HCT116 (cell line): Measurements from ENCODE around the gene MYADM. TPM values are rescaled to one million over a fixed set of nuclear protein-coding genes. Genes with fewer than 3 reads are reported as not detected.

Experiments used
- ATAC-seq: fragments of 200-7000 bp; cut with Tn5 transposase; 2 replicates; pipeline ENCODE4 v1.9.1; 2020; ENCODE audit warnings: mild to moderate bottlenecking, moderate library complexity
- BruUV-seq: library from RNA; stranded (reverse); fragments of 400-500 nt; replicated peaks from 2 replicates; lab custom pipeline; 2021; lab: Mats Ljungman, UMichigan
- CTCF ChIA-PET: fragments of 300-600 bp; sonication (Branson Sonifier 250); formaldehyde crosslinking; loops from one replicate; lab custom pipeline; 2021; ENCODE audit warnings: antibody characterized with exemption; lab: Charles Lee
- POLR2A ChIA-PET: fragments of 300-600, 350-600 bp; sonication (Branson Sonifier 250); formaldehyde crosslinking; loops from one replicate; lab custom pipeline; 2021; ENCODE audit warnings: antibody characterized with exemption; lab: Charles Lee
- RAD21 ChIA-PET, 2 experiments: fragments of 300-600 bp; sonication (Branson Sonifier 250); formaldehyde crosslinking; loops; one replicate each; lab custom pipeline; 2023; ENCODE audit warnings: low total read pairs in 2 of 2; ENCODE audit not compliant: uncharacterized antibody in 2 of 2, unreplicated experiment in 2 of 2, low non-redundant PET in 1 of 2; lab: Charles Lee
- DNase-seq: peaks from one replicate; pipeline ENCODE4 v3.0.0-alpha.2; 2010; ENCODE audit warnings: low read depth, low spot score
- H2AFZ ChIP-seq: fragments of 200-600 bp; shearing (Covaris generic), sonication (generic); 2 replicates; pipeline ENCODE4 v1.6.1; 2017; ENCODE audit warnings: low read depth, mixed run types, mixed read lengths, antibody characterized with exemption, low read length; ENCODE audit not compliant: poor library complexity, severe bottlenecking
- H3K27ac ChIP-seq: 2 replicates; pipeline ENCODE4 v1.5.1; 2012; ENCODE audit warnings: low read depth, low read length
- H3K27me3 ChIP-seq: fragments of 200-600 bp; sonication (generic); 2 replicates; pipeline ENCODE4 v1.6.1; 2016; ENCODE audit warnings: mixed run types, low read length, mixed read lengths; ENCODE audit not compliant: insufficient read depth
- H3K36me3 ChIP-seq, 2 experiments: fragments of 200-500 bp in 1 of 2; fragments of 200-600 bp in 1 of 2; sonication (Bioruptor generic) in 1 of 2; sonication (generic) in 1 of 2; 2 replicates each; pipeline versions ENCODE4 v1.5.1 to v1.6.1; 2014 to 2016; ENCODE audit warnings: low read length in 2 of 2, inconsistent platforms in 1 of 2, mixed read lengths in 1 of 2, mixed run types in 1 of 2; ENCODE audit not compliant: insufficient read depth in 2 of 2, control insufficient read depth in 1 of 2
- H3K4me1 ChIP-seq, 2 experiments: fragments of 200-600 bp in 1 of 2; sonication (generic) in 1 of 2; 2 replicates each; pipeline versions ENCODE4 v1.5.1 to v1.6.1; 2012 to 2017; ENCODE audit warnings: low read length in 2 of 2, inconsistent platforms in 1 of 2, mild to moderate bottlenecking in 1 of 2, mixed read lengths in 1 of 2, mixed run types in 1 of 2, moderate library complexity in 1 of 2; ENCODE audit not compliant: insufficient read depth in 2 of 2, control insufficient read depth in 1 of 2
- H3K4me2 ChIP-seq: fragments of 200-600 bp; sonication (generic); 2 replicates; pipeline ENCODE4 v1.6.1; 2017; ENCODE audit warnings: mixed run types, low read length, mixed read lengths
- H3K4me3 ChIP-seq, 2 experiments: fragments of 200-600 bp in 1 of 2; sonication (generic) in 1 of 2; replicated peaks in 1 of 2; 2 replicates each; pipeline ENCODE4 v1.5.1; 2011 to 2016; ENCODE audit warnings: low read length in 2 of 2, control low read depth in 1 of 2, low read depth in 1 of 2, mild to moderate bottlenecking in 1 of 2, mixed read lengths in 1 of 2, mixed run types in 1 of 2
- H3K79me2 ChIP-seq: fragments of 200-600 bp; sonication (generic); 2 replicates; pipeline ENCODE4 v1.6.1; 2017; ENCODE audit warnings: mild to moderate bottlenecking, mixed run types, low read length, moderate library complexity, mixed read lengths; ENCODE audit not compliant: insufficient read depth
- H3K9ac ChIP-seq: fragments of 200-600 bp; sonication (generic); 2 replicates; pipeline ENCODE4 v1.6.1; 2016; ENCODE audit warnings: low read length, mixed read lengths
- H3K9me2 ChIP-seq: fragments of 200-600 bp; sonication (generic), shearing (Covaris generic); 2 replicates; pipeline ENCODE4 v1.6.1; 2017; ENCODE audit warnings: mixed run types, mild to moderate bottlenecking, moderate library complexity; ENCODE audit not compliant: insufficient read depth
- H3K9me3 ChIP-seq, 2 experiments: fragments of 200-500 bp in 1 of 2; fragments of 200-600 bp in 1 of 2; sonication (Bioruptor generic) in 1 of 2; sonication (generic) in 1 of 2; 2 replicates each; pipeline ENCODE4 v1.6.1; 2014 to 2017; ENCODE audit warnings: low read length in 2 of 2, mixed read lengths in 2 of 2, inconsistent platforms in 1 of 2, low read depth in 1 of 2, mild to moderate bottlenecking in 1 of 2, mixed run types in 1 of 2, moderate library complexity in 1 of 2; ENCODE audit not compliant: control insufficient read depth in 1 of 2, insufficient read depth in 1 of 2
- H4K20me1 ChIP-seq: fragments of 200-600 bp; sonication (generic), shearing (Covaris generic); 2 replicates; pipeline ENCODE4 v1.6.1; 2017; ENCODE audit warnings: mixed run types, mild to moderate bottlenecking, moderate library complexity; ENCODE audit not compliant: insufficient read depth
- ATF3 ChIP-seq: IDR thresholded peaks from 2 replicates; pipeline ENCODE4 v1.6.1; 2012
- CBX3 ChIP-seq: IDR thresholded peaks from 2 replicates; pipeline ENCODE4 v1.6.1; 2012; ENCODE audit warnings: low read depth
- ELF1 ChIP-seq: IDR thresholded peaks from 2 replicates; pipeline ENCODE4 v1.6.1; 2012; ENCODE audit warnings: low read depth, borderline replicate concordance
- EZH2 ChIP-seq: fragments of 200-600 bp; sonication (generic); IDR thresholded peaks from 2 replicates; pipeline ENCODE4 v1.6.1; 2017; ENCODE audit warnings: antibody characterized with exemption, mixed run types
- EZH2phosphoT487 ChIP-seq: fragments of 200-600 bp; IDR thresholded peaks from 2 replicates; pipeline ENCODE4 v1.6.1; 2018; ENCODE audit warnings: antibody characterized with exemption, borderline replicate concordance
- FOSL1 ChIP-seq: IDR thresholded peaks from 2 replicates; pipeline ENCODE4 v1.6.1; 2012; ENCODE audit warnings: low read depth
- JUND ChIP-seq: IDR thresholded peaks from 2 replicates; pipeline ENCODE4 v1.6.1; 2012
- RAD21 ChIP-seq: IDR thresholded peaks from 2 replicates; pipeline ENCODE4 v1.6.1; 2012; ENCODE audit warnings: low read depth, mild to moderate bottlenecking
- SIN3A ChIP-seq: IDR thresholded peaks from 2 replicates; pipeline ENCODE4 v1.6.1; 2012; ENCODE audit warnings: low read depth
- SP1 ChIP-seq: IDR thresholded peaks from 2 replicates; pipeline ENCODE4 v1.6.1; 2012; ENCODE audit warnings: low read depth
- SRF ChIP-seq: IDR thresholded peaks from 2 replicates; pipeline ENCODE4 v1.6.1; 2012; ENCODE audit warnings: low read depth
- TCF7L2 ChIP-seq: IDR thresholded peaks from 2 replicates; pipeline ENCODE4 v1.7.0; 2011; ENCODE audit warnings: borderline replicate concordance, inconsistent platforms; ENCODE audit not compliant: insufficient read depth, insufficient read length; ENCODE audit errors: extremely low read depth
- YY1 ChIP-seq: IDR thresholded peaks from 2 replicates; pipeline ENCODE4 v1.6.1; 2011; ENCODE audit warnings: low read length, low read depth, moderate library complexity, mild to moderate bottlenecking; ENCODE audit not compliant: insufficient replicate concordance; ENCODE audit errors: extremely low read depth
- ZFX ChIP-seq: fragments of 450-650 bp; IDR thresholded peaks from 2 replicates; pipeline ENCODE4 v1.6.1; 2017
- ZNF274 ChIP-seq: fragments of 200-500 bp; sonication (Bioruptor generic); IDR thresholded peaks from 2 replicates; pipeline ENCODE4 v1.6.1; 2014; ENCODE audit warnings: mild to moderate bottlenecking, low read depth, low read length, inconsistent platforms
- intact Hi-C: fragments of 100-400 bp; cut with micrococcal nuclease; formaldehyde crosslinking; loops from 2 replicates; pipeline ENCODE4 v1.10.0; 2022
- total RNA-seq: library from RNA; stranded (reverse); gene quantifications from one replicate; pipeline ENCODE4 v1.2.1, GENCODE V29; 2021; ENCODE audit not compliant: unreplicated experiment

Gene MYADM
- total RNA-seq, 1 experiment from 2014 or later, result 79.6 TPM

- Histone ChIP-seq H3K9me2 (no peaks in the 10 kb centered on the region), H3K4me3 (no peak overlapping the region)
- POLR2A ChIA-PET, result no interaction called here
- RAD21 ChIA-PET, result interaction anchor here in 1 of 2 experiments (0.7 kb wide), 1 partner anchor 170 kb away, joined by 3 read pairs; no protein-coding TSS in a partner anchor
- no peak for DNase-seq
- no peak for TF ChIP-seq ELF1
- TF ChIP-seq FOSL1, result no peak
- no peak for TF ChIP-seq CBX3
- no peak for TF ChIP-seq EZH2phosphoT487
- no peak for TF ChIP-seq SRF
- no peak for TF ChIP-seq ZNF274
- TF ChIP-seq EZH2, result no peak
- TF ChIP-seq RAD21, result no peak
- TF ChIP-seq ZFX, result no peak
- no peak for TF ChIP-seq YY1
- TF ChIP-seq SIN3A, result no peak
- TF ChIP-seq ATF3, result no peak
- no peak for TF ChIP-seq JUND
- TF ChIP-seq TCF7L2, result no peak
- TF ChIP-seq SP1, result no peak
- TF ChIP-seq, all 23 proteins: peak for 0
- H3K79me2 ChIP-seq, result no peaks in the 10 kb centered on the region
- H3K36me3 ChIP-seq, result no peaks in the 10 kb centered on the region
- BruUV-seq, result no TSS peak
- H3K27ac ChIP-seq, result no peak overlapping the region
- H3K27me3 ChIP-seq, result no peaks in the 10 kb centered on the region
- H2AFZ ChIP-seq, result no peak overlapping the region
- no peak overlapping the region for H3K9ac ChIP-seq
- CTCF ChIA-PET, result interaction anchor here (0.7 to 1.9 kb wide), 6 partner anchors 14 to 1966 kb away, joined by 3 to 8 read pairs (median 4); partner anchors contain the start of genes CNOT3 and MYADM
- no peaks in the 10 kb centered on the region for H4K20me1 ChIP-seq
- ATAC-seq, result no peak
- peaks cover 0 to 6% of the 10 kb centered on the region in 2 experiments; a peak in 3 of 4 replicates for H3K4me1 ChIP-seq
- H3K4me2 ChIP-seq, result no peak overlapping the region
- intact Hi-C loops, result loop anchor here (1.0 kb wide), 1 partner anchor 29 kb away; the partner anchor contains the start of gene PRKCG
- H3K9me3 ChIP-seq, result no peaks in the 10 kb centered on the region
These were observed 14.0 kb upstream of the MYADM start for GRCh38 chr19:53853707-53854106.
